NB4 (cell line): Measurements from ENCODE around the gene TNFSF15.
"Not testable (repeated sequence)": the region's sequence is repeated elsewhere in the genome, so short reads cannot be mapped to it uniquely, and the experiment has no call there.

ENCODE experiments used
- CTCF ChIP-seq: IDR thresholded peaks from one replicate; pipeline ENCODE4 v1.5.1; 2012; ENCODE audit warnings: low read depth, low read length
- POLR2A ChIP-seq: IDR thresholded peaks from 2 replicates; pipeline ENCODE4 v1.6.1; 2011; ENCODE audit warnings: mild to moderate bottlenecking; ENCODE audit not compliant: insufficient read length; ENCODE audit errors: extremely low read depth

DNA sequence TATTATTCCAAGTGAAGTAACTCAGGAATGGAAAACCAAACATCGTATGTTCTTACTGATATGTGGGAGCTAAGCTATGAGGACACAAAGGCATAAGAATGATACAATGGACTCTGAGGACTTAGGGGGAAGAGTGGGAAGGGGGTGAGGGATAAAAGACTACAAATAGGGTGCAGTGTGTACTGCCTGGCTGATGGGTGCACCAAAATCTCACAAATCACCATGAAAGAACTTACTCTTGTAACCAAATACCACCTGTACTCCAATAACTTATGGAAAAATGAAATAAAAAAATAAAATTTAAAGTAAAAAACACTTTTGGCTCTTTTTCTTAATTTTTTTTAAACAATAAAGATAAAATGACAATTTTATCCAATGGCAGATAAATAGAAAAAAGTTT lies 64.3 kb downstream of the TNFSF15 start:
- not testable (repeated sequence) for TF ChIP-seq CTCF, POLR2A
